CD4-positive, alpha-beta T cell treated with Interleukin-15 for 4 hours (primary cell): Measurements from ENCODE around the gene FAM162A.
A peak's percentile ranks its signal among the peaks of the same experiment; 100 is the strongest.
"Not testable (repeated sequence)": the region's sequence is repeated elsewhere in the genome, so short reads cannot be mapped to it uniquely, and the experiment has no call there.

ENCODE experiments used
- DNase-seq: peaks from one replicate; pipeline ENCODE4 v3.0.0-alpha.2; 2020; ENCODE audit warnings: low spot score

The FAM162A gene, protein sequence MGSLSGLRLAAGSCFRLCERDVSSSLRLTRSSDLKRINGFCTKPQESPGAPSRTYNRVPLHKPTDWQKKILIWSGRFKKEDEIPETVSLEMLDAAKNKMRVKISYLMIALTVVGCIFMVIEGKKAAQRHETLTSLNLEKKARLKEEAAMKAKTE

GRCh38 chr3:122383771-122384697 is at the start of gene FAM162A:
TSS of gene FAM162A (plus strand) at chr3:122384182. CDS start at chr3:122384266, 84 bp downstream.
- DNase-seq: peak; percentile 93

DNA sequence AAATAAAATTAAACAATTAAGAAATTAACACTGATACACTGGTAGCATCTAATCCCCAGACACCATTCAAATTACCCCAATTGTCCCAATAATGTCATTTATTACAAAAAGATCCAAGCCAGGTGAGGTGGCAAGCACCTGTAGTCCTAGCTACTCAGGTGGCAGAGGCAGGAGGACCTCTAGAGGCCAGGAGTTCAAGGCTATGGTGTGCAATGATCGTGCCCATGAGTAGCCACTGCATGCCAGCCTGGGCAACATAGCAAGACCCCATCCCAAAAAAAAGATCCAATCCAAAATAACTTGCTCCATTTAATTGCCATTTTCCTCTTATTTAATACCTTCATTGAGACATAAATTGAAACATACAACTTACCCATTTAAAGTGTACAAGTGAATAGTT is 41.2 kb upstream of the FAM162A start:
- DNase-seq: no peak

GRCh38 chr3:122343654-122344053 is 40.3 kb upstream of the FAM162A start:
- no peak for DNase-seq

GRCh38 chr3:122349171-122349570 is 34.8 kb upstream of the FAM162A start:
- no peak for DNase-seq

GRCh38 chr3:122350814-122351418 is 33.1 kb upstream of the FAM162A start:
- DNase-seq: no peak

- no peak for DNase-seq
Measured at GRCh38 chr3:122351612-122352011, 32.4 kb upstream of the FAM162A start.

DNA sequence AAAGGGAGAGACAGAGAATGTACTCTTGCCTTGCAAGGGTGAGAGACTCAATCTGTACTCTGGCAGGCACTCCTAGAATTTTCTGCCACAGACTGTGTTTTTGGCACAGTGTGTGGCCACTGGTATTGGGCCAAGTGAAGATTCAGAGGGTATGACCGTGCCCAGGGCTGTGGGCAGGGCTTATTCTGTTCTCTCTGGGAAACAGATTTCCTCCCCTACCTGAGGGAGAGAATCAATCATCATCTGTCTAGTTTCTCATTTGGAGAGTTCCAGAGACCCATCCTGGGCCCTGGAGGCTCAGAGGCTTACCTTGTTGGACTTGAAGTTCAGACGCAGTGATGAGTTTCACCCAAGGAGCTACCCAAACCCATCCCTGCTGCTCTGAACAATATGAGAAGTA is 30.8 kb upstream of the FAM162A start:
- DNase-seq: no peak

DNA sequence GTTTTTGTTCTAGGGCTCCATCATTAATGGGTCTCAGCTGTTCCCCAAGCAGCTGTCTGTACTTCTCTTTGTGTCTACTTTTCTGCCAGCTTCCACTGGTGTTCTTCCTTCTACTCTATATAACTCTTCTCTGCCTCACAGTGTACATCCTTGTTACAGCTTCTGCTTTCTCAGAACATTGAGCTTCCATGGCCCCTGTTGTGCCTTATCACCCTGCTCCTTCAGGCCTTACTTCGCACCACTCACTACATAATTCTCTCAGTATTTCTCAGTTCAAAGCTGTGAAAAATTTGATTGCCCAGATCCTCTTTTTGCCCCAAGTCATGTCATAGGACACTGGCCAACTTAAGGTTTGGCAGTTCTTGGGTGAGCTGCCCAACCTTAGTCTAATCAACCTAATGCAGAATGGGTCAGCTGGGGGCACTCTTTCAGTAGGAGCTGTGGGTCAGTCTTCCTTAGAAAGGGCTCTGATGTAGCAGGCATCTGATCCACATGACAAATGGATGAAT is 30.0 kb upstream of the FAM162A start:
- DNase-seq: no peak

GRCh38 chr3:122355612-122356011 is 28.4 kb upstream of the FAM162A start:
- no peak for DNase-seq

DNA sequence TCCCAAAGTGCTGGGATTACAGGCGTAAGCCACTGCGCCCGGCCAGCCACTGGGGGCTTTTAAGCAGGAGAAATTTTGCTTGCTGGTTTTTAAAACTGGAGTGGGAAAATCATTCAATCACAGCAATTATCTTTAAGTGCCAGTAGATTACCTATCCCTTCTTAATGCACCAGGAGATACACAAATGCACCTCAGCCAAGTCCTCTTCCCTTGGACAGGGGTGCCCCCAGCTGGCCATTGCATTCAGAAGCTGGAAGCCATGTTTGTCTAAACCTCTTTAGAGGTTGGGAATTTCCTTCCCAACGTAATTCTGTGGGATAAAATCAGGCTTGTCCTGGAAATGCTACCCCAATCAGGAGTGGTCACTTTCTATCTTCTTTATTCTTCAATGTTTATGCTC is 27.6 kb upstream of the FAM162A start:
- DNase-seq: peak; percentile 18

DNA sequence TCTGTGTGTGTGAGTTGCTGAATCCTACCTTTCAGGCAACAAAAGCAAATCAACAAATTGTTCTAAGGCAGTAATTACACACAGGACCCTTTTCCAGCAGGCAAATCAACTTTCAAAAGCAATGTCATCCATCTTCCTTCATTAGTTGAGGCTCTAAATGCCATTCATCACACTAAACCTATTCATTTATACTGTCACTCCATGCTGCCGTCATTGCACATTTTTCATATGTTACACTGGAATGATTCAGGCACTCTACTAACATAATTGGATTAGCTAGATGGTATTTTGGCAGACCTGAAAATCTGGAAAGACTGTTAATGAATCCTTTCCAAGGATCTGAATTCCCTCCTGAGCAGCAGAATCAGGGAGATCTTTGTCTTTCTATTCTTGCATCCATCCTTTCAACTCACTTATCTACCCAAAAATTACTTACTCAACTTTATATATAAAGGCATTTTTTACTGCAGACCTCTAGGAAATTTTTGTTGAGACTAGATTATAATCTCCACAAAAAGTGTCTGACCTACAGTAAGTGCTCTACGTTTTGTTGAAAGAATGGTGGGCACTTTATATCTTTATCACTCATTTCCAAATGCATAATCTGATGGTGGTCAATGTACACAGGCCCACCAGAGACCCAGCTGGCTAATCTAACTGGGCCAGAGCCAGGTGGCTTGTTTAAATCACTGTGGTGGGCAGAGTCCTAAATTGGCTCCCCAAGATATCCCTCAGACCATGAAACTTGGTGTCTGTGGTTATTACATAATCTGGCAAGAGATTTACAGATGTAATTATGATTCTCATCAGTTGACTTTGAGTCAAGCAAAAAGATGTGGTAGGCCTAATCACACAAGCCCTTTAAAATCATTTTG is 25.9 kb upstream of the FAM162A start:
- no peak for DNase-seq

- no peak for DNase-seq
Measured at GRCh38 chr3:122358703-122359032, 25.3 kb upstream of the FAM162A start.

- no peak for DNase-seq
Measured at GRCh38 chr3:122362026-122362425, 22.0 kb upstream of the FAM162A start.

GRCh38 chr3:122364490-122364889 is 19.5 kb upstream of the FAM162A start:
- no peak for DNase-seq

DNA sequence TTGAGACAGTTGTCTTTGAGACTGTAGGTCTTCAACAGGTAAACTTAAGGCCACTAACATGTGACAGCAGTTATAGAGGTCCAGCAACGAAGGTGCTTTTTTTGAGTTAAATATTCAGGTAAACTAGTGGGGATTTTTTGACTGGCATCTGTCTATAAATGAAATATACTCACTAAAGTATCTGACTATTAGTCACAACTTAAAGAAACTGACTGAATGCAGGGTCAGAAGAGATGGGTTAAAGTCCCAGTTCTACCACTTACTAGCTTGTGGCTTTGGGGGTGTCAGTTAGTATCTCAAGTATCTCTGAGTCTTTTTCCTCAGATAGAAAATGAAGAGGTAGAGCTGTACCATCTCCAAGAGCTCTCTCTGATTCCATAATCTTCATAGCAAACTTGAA is 18.9 kb upstream of the FAM162A start:
- DNase-seq: no peak

DNA sequence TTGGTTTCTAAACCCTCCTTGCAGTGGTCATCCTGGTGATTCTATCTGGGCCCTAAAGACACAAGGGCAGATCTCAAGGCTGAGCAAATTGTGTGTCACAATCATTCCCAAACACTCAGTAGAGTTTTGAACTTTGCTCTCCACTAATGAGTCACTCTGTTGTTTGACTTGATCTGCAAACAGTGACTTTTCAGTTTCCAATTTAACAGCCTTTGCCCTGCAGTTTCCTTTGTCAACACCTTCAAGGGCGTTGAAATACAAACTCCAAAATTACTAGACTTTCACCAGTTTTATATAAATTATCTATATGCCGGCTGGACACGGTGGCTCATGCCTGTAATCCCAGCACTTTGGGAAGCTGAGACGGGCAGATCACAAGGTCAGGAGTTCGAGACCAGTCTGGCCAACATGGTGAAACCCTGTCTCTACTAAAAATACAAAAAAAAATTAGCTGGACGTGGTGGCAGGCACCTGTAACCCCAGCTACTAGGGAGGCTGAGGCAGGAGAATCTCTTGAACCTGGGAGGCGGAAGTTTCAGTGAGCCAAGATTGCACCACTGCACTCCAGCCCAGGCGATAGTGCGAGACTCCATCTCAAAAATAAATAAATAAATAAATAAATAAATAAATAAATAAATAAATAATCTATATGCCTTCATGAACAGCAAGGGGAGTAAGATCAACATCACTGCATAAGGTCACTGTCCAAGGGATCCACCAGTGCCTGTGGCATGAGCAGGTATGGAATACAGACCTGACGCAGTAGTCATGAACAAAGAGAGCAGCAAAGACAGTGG is 18.2 kb upstream of the FAM162A start:
- not testable (repeated sequence) for DNase-seq

DNA sequence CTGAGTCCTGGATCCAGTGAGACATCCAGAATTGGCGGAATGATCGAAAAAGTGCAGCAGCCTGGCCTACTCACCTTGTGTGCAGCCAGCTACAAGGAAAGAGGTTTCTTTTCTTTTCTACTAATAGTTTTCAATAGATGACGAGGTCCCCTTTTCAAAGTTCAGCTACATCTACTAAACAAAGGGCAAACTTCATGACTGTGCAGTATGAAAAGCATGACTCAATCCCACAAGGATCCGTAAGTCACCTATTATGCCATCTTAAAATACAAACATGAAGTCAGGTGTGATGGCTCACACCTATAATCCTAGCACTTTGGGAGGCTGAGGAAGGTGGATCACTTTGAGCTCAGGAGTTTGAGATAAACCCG is 17.6 kb upstream of the FAM162A start:
- no peak for DNase-seq

DNA sequence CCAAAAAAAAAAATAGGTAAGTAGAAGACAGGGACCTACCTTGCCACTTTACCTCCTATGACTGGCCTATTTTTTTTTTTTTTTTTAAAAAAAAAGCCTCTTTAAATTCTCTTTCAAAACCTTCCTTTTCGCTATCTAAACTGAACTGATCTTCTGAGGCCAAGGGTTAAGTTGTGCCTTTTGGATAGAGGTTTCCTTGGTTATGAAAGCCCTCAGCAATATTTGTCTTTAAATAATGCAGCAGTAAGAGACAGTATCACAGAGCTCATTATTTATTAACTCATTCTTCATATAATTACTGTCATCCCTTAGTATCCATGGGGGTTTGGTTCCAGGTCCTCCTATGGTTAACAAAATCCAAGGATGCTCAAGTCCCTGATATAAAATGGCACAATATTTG is 9.9 kb upstream of the FAM162A start:
- DNase-seq: no peak

GRCh38 chr3:122377975-122378374 is 6.0 kb upstream of the FAM162A start:
- no peak for DNase-seq

GRCh38 chr3:122382888-122383666 is 905 bp upstream of the FAM162A start, which contains the start of gene MIX23:
TSS of gene MIX23 (minus strand) at chr3:122383231. CDS start at chr3:122383224, 7 bp downstream.
- peak; percentile 85 for DNase-seq
